GM10266 (cell line): ENCODE data around the gene NRCAM.
"Not testable (repeated sequence)": the region's sequence is repeated elsewhere in the genome, so short reads cannot be mapped to it uniquely, and the experiment has no call there.

ENCODE experiments used
- DNase-seq: peaks from one replicate; pipeline ENCODE4 v3.0.0; 2012; ENCODE audit errors: extremely low spot score
- TF ChIP-seq, protein P1 (sequence below): IDR thresholded peaks from 2 replicates; pipeline ENCODE4 v1.5.1; 2012; ENCODE audit warnings: mild to moderate bottlenecking, low read depth; ENCODE audit not compliant: control insufficient read depth, insufficient read depth; ENCODE audit errors: missing control alignments

Gene NRCAM

DNA sequence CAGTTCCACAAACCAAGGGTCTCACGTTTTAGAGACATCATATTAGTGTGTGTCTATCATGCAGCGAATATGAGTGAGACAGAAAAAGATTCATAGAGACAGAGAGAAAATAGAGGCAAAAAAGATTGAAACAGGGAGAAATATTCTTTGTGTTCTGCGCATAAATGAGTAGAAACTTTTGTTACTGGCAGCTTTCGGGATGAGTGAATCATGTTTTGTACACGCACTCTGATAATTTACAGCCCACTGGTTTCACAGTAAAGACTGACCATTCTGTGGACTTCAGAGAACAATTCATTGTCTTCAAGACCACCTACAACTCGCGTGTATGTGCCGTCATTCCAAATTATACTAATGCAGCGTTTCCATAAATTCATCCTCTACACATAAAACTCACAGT, 60.2 kb downstream of the NRCAM start:
- DNase-seq: no peak
- TF ChIP-seq, protein P1, sequence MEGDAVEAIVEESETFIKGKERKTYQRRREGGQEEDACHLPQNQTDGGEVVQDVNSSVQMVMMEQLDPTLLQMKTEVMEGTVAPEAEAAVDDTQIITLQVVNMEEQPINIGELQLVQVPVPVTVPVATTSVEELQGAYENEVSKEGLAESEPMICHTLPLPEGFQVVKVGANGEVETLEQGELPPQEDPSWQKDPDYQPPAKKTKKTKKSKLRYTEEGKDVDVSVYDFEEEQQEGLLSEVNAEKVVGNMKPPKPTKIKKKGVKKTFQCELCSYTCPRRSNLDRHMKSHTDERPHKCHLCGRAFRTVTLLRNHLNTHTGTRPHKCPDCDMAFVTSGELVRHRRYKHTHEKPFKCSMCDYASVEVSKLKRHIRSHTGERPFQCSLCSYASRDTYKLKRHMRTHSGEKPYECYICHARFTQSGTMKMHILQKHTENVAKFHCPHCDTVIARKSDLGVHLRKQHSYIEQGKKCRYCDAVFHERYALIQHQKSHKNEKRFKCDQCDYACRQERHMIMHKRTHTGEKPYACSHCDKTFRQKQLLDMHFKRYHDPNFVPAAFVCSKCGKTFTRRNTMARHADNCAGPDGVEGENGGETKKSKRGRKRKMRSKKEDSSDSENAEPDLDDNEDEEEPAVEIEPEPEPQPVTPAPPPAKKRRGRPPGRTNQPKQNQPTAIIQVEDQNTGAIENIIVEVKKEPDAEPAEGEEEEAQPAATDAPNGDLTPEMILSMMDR: no peak

DNA sequence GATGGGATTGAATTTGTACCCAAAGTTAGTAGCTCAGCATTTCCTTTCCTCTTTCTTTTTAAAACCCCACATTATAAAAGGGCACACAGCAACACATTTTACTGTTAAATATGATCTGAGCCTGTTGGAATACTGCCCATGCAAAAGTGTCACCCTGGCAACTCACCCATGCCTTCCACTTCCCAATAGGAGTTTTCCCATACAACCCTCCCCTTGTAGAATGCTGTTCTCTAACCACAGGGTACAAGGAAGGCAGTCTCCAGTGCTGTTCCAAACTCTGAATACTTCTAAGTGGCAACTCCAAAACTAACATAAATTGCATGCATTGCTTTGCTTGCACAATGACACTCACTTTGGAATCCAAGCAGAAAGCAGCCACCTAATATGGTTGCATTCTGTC, 60.8 kb downstream of the NRCAM start:
- TF ChIP-seq, protein P1: no peak
- DNase-seq: no peak

DNA sequence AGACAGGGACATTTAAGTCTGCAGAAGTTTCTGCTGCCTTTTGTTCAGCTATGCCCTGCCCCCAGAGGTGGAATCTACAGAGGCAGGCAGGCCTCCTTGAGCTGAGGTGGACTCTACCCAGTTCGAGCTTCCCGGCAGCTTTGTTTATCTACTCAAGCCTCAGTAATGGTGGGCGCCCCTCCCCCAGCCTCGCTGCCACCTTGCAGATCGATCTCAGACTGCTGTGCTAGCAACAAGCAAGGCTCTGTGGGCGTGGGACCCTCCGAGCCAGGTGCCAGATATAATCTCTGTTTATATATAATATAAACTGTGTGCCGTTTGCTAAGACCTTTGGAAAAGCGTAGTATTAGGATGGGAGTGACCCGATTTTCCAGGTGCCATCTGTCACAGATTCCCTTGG, 63.1 kb downstream of the NRCAM start:
- DNase-seq: not testable (repeated sequence)

DNA sequence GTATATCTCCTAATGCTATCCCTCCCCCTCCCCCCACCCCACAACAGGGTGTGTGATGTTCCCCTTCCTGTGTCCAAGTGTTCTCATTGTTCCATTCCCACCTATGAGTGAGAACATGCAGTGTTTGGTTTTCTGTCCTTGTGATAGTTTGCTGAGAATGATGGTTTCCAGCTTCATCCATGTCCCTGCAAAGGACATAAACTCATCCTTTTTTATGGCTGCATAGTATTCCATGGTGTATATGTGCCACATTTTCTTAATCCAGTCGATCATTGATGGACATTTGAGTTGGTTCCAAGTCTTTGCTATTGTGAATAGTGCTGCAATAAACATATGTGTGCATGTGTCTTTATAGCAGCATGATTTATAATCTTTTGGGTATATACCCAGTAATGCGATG, 68.5 kb downstream of the NRCAM start:
- not testable (repeated sequence) for DNase-seq

DNA sequence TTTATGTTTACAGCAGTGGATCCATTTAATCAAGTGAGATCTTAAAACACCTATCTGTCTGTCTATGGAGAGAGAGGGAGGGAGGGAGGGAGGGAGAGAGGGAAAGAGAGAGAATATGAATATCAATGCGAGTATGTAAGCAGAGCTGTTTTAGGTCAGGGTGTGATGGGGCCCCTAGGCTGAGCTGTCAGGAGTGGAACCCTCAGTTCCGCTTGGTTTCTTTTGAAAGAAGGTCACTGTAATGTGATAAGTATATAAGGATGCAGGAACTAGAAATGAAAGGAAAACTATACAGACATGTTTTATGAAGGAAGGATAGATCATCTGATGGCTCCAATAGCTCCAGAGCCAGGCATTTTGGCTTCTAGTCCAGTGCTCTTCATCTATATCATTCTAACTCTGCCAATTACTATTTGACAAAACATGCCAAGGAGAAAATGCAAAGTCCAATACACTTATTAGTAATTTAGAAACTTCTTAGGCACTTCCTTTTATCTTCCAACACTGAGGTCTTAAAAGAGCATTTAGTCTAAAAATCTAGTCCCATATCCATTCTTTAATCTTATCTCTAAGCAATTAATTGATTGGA, 70.3 kb downstream of the NRCAM start:
- TF ChIP-seq, protein P1: no peak

DNA sequence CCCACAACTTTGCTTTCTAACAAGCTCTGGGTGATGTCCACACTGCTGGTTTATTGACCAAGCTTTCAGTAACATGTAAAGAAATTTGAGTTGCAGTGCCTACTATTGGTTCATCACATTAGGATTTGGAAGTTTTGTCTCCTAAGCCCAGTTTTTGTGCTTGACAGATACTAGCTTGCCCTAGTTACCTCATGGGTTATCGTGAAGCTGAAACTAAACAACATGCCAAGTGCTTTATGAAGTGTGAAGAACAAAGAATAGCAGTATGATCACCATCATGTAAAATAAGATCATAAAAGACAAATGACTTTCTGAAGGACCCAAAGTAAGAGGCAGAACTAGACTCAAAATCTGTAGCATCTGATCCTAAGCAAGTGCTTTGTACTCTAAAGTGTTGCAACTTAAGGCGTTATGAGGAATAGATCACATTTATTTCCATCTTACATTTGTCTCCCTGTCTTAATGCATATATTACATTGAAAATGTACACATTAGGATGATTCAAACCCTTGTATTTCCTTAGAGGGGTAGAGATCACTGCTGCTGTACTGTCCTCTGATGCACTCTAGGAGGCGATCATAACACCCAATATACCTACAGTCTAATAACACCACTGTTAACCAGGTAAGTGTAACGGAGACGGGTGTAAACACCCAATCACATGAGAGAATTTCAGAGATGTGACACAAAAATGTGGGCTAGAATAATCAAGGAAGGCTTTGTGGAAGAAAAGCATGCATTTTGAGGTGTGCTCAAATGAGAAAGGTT, 71.3 kb downstream of the NRCAM start:
- peak; percentile 13 for DNase-seq
- TF ChIP-seq, protein P1: peak; percentile 23

More for the DNA sequence above, 70.3 kb downstream of the NRCAM start:
- DNase-seq: no peak

DNA sequence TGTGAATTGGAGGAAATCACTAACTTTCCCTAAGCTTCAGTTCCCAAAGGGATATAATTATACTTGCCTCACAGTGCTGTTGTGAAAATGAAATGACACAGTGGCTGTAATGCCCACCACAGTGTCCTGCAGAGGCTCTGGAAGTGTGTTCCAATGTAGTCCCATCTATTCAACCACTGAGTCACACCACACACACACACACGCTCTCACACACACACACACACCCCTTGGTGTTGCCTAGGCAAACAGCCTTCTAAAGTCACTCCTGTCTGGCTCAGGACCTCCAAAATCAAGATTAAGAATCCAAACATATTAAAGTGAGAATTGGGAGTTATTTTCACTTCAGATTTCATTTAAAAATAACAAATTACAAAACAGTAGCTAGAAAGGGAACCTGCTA, 73.3 kb downstream of the NRCAM start:
- DNase-seq: no peak
- TF ChIP-seq, protein P1: no peak

DNA sequence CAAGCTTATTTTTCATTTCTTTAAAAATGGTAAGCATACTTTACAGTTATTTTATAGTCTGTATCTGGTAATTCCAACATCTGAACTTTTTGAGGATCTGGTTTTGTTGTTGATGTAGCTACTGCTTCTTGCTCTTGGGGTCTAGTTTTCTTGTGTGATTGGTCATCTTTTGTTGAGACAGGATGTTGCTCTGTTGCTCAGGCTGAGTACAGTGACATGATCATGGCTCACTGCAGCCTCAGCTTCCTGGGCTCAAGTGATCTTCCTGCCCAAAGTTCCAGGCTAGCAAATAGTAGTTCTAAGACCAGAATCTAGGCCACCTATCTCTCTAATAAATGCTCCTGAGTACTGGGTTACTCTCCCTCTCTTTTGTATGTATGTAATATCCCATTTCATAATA, 75.7 kb downstream of the NRCAM start:
- TF ChIP-seq, protein P1: no peak
- no peak for DNase-seq
